HCT116 (cell line): ENCODE results near the gene GSTT2B. TPM values are rescaled to one million over a fixed set of nuclear protein-coding genes. Genes with fewer than 3 reads are reported as not detected.

Experiments
- ATAC-seq: fragments of 200-7000 bp; cut with Tn5 transposase; 2 replicates; pipeline ENCODE4 v1.9.1; 2020; ENCODE audit warnings: mild to moderate bottlenecking, moderate library complexity
- BruUV-seq: library from RNA; stranded (reverse); fragments of 400-500 nt; replicated peaks from 2 replicates; lab custom pipeline; 2021; lab: Mats Ljungman, UMichigan
- CTCF ChIA-PET: fragments of 300-600 bp; sonication (Branson Sonifier 250); formaldehyde crosslinking; loops from one replicate; lab custom pipeline; 2021; ENCODE audit warnings: antibody characterized with exemption; lab: Charles Lee
- POLR2A ChIA-PET: fragments of 300-600, 350-600 bp; sonication (Branson Sonifier 250); formaldehyde crosslinking; loops from one replicate; lab custom pipeline; 2021; ENCODE audit warnings: antibody characterized with exemption; lab: Charles Lee
- RAD21 ChIA-PET, 2 experiments: fragments of 300-600 bp; sonication (Branson Sonifier 250); formaldehyde crosslinking; loops; one replicate each; lab custom pipeline; 2023; ENCODE audit warnings: low total read pairs in 2 of 2; ENCODE audit not compliant: uncharacterized antibody in 2 of 2, unreplicated experiment in 2 of 2, low non-redundant PET in 1 of 2; lab: Charles Lee
- DNase-seq: peaks from one replicate; pipeline ENCODE4 v3.0.0-alpha.2; 2010; ENCODE audit warnings: low read depth, low spot score
- H2AFZ ChIP-seq: fragments of 200-600 bp; shearing (Covaris generic), sonication (generic); 2 replicates; pipeline ENCODE4 v1.6.1; 2017; ENCODE audit warnings: low read depth, mixed run types, mixed read lengths, antibody characterized with exemption, low read length; ENCODE audit not compliant: poor library complexity, severe bottlenecking
- H3K27ac ChIP-seq: 2 replicates; pipeline ENCODE4 v1.5.1; 2012; ENCODE audit warnings: low read depth, low read length
- H3K27me3 ChIP-seq: fragments of 200-600 bp; sonication (generic); 2 replicates; pipeline ENCODE4 v1.6.1; 2016; ENCODE audit warnings: mixed run types, low read length, mixed read lengths; ENCODE audit not compliant: insufficient read depth
- H3K36me3 ChIP-seq, 2 experiments: fragments of 200-500 bp in 1 of 2; fragments of 200-600 bp in 1 of 2; sonication (Bioruptor generic) in 1 of 2; sonication (generic) in 1 of 2; 2 replicates each; pipeline versions ENCODE4 v1.5.1 to v1.6.1; 2014 to 2016; ENCODE audit warnings: low read length in 2 of 2, inconsistent platforms in 1 of 2, mixed read lengths in 1 of 2, mixed run types in 1 of 2; ENCODE audit not compliant: insufficient read depth in 2 of 2, control insufficient read depth in 1 of 2
- H3K4me1 ChIP-seq, 2 experiments: fragments of 200-600 bp in 1 of 2; sonication (generic) in 1 of 2; 2 replicates each; pipeline versions ENCODE4 v1.5.1 to v1.6.1; 2012 to 2017; ENCODE audit warnings: low read length in 2 of 2, inconsistent platforms in 1 of 2, mild to moderate bottlenecking in 1 of 2, mixed read lengths in 1 of 2, mixed run types in 1 of 2, moderate library complexity in 1 of 2; ENCODE audit not compliant: insufficient read depth in 2 of 2, control insufficient read depth in 1 of 2
- H3K4me2 ChIP-seq: fragments of 200-600 bp; sonication (generic); 2 replicates; pipeline ENCODE4 v1.6.1; 2017; ENCODE audit warnings: mixed run types, low read length, mixed read lengths
- H3K4me3 ChIP-seq, 2 experiments: fragments of 200-600 bp in 1 of 2; sonication (generic) in 1 of 2; replicated peaks in 1 of 2; 2 replicates each; pipeline ENCODE4 v1.5.1; 2011 to 2016; ENCODE audit warnings: low read length in 2 of 2, control low read depth in 1 of 2, low read depth in 1 of 2, mild to moderate bottlenecking in 1 of 2, mixed read lengths in 1 of 2, mixed run types in 1 of 2
- H3K79me2 ChIP-seq: fragments of 200-600 bp; sonication (generic); 2 replicates; pipeline ENCODE4 v1.6.1; 2017; ENCODE audit warnings: mild to moderate bottlenecking, mixed run types, low read length, moderate library complexity, mixed read lengths; ENCODE audit not compliant: insufficient read depth
- H3K9ac ChIP-seq: fragments of 200-600 bp; sonication (generic); 2 replicates; pipeline ENCODE4 v1.6.1; 2016; ENCODE audit warnings: low read length, mixed read lengths
- H3K9me2 ChIP-seq: fragments of 200-600 bp; sonication (generic), shearing (Covaris generic); 2 replicates; pipeline ENCODE4 v1.6.1; 2017; ENCODE audit warnings: mixed run types, mild to moderate bottlenecking, moderate library complexity; ENCODE audit not compliant: insufficient read depth
- H3K9me3 ChIP-seq, 2 experiments: fragments of 200-500 bp in 1 of 2; fragments of 200-600 bp in 1 of 2; sonication (Bioruptor generic) in 1 of 2; sonication (generic) in 1 of 2; 2 replicates each; pipeline ENCODE4 v1.6.1; 2014 to 2017; ENCODE audit warnings: low read length in 2 of 2, mixed read lengths in 2 of 2, inconsistent platforms in 1 of 2, low read depth in 1 of 2, mild to moderate bottlenecking in 1 of 2, mixed run types in 1 of 2, moderate library complexity in 1 of 2; ENCODE audit not compliant: control insufficient read depth in 1 of 2, insufficient read depth in 1 of 2
- H4K20me1 ChIP-seq: fragments of 200-600 bp; sonication (generic), shearing (Covaris generic); 2 replicates; pipeline ENCODE4 v1.6.1; 2017; ENCODE audit warnings: mixed run types, mild to moderate bottlenecking, moderate library complexity; ENCODE audit not compliant: insufficient read depth
- CBX3 ChIP-seq: IDR thresholded peaks from 2 replicates; pipeline ENCODE4 v1.6.1; 2012; ENCODE audit warnings: low read depth
- CEBPB ChIP-seq: IDR thresholded peaks from 2 replicates; pipeline ENCODE4 v1.6.1; 2012; ENCODE audit warnings: low read depth
- EGR1 ChIP-seq: IDR thresholded peaks from 2 replicates; pipeline ENCODE4 v1.6.1; 2012; ENCODE audit warnings: low read depth
- ELF1 ChIP-seq: IDR thresholded peaks from 2 replicates; pipeline ENCODE4 v1.6.1; 2012; ENCODE audit warnings: low read depth, borderline replicate concordance
- EZH2phosphoT487 ChIP-seq: fragments of 200-600 bp; IDR thresholded peaks from 2 replicates; pipeline ENCODE4 v1.6.1; 2018; ENCODE audit warnings: antibody characterized with exemption, borderline replicate concordance
- SIN3A ChIP-seq: IDR thresholded peaks from 2 replicates; pipeline ENCODE4 v1.6.1; 2012; ENCODE audit warnings: low read depth
- SRF ChIP-seq: IDR thresholded peaks from 2 replicates; pipeline ENCODE4 v1.6.1; 2012; ENCODE audit warnings: low read depth
- intact Hi-C: fragments of 100-400 bp; cut with micrococcal nuclease; formaldehyde crosslinking; loops from 2 replicates; pipeline ENCODE4 v1.10.0; 2022
- total RNA-seq: library from RNA; stranded (reverse); gene quantifications from one replicate; pipeline ENCODE4 v1.2.1, GENCODE V29; 2021; ENCODE audit not compliant: unreplicated experiment
- TF ChIP-seq, protein P1 (sequence below): IDR thresholded peaks from 2 replicates; pipeline ENCODE4 v1.6.1; 2012; ENCODE audit warnings: low read depth

GSTT2B gene
- total RNA-seq, 1 experiment from 2014 or later = 14.3 TPM

DNA sequence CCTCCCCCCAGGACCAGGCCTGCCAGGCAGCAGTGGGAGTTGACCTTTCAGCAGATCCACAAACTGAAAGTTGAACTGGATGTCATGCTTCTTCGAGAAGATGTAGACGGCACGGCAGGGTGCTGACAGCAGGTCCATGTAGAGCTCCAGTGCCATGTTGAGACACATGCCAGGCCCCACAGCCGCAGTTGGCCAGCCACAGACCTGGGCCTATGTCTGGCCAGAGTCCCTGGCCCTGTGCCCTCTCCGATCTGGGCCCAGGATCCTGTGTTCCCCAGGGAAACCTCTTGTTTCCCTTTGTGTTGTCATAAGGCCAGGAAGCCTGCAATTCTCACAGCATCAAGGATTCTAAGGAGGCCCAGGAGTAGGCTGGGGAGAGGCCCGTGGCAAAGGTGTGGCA lies 44.2 kb upstream of the GSTT2B start, which contains the start of gene GSTT4:
Gene GSTT4 (minus strand): TSS at position 253 of the 400 bp plus-strand sequence. CDS start 97 bp downstream, at position 156.
- Histone ChIP-seq H3K9ac (no peak within 1 kb of the TSS), H3K27ac (no peak within 1 kb of the TSS)
- ATAC-seq = no peak
- TF ChIP-seq CEBPB = no peak
- no peak for TF ChIP-seq EGR1
- TF ChIP-seq, protein P1, sequence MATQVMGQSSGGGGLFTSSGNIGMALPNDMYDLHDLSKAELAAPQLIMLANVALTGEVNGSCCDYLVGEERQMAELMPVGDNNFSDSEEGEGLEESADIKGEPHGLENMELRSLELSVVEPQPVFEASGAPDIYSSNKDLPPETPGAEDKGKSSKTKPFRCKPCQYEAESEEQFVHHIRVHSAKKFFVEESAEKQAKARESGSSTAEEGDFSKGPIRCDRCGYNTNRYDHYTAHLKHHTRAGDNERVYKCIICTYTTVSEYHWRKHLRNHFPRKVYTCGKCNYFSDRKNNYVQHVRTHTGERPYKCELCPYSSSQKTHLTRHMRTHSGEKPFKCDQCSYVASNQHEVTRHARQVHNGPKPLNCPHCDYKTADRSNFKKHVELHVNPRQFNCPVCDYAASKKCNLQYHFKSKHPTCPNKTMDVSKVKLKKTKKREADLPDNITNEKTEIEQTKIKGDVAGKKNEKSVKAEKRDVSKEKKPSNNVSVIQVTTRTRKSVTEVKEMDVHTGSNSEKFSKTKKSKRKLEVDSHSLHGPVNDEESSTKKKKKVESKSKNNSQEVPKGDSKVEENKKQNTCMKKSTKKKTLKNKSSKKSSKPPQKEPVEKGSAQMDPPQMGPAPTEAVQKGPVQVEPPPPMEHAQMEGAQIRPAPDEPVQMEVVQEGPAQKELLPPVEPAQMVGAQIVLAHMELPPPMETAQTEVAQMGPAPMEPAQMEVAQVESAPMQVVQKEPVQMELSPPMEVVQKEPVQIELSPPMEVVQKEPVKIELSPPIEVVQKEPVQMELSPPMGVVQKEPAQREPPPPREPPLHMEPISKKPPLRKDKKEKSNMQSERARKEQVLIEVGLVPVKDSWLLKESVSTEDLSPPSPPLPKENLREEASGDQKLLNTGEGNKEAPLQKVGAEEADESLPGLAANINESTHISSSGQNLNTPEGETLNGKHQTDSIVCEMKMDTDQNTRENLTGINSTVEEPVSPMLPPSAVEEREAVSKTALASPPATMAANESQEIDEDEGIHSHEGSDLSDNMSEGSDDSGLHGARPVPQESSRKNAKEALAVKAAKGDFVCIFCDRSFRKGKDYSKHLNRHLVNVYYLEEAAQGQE = no peak
- TF ChIP-seq, all 23 proteins: peak for 0
- no peaks in the 10 kb centered on the region for H3K36me3 ChIP-seq
- ChIA-PET POLR2A (no interaction called here), RAD21 (no interaction called here), CTCF (no interaction called here)
- no peak within 1 kb of the TSS for H3K4me3 ChIP-seq
- H2AFZ ChIP-seq = no peak within 1 kb of the TSS
- no peaks in the 10 kb centered on the region for H3K79me2 ChIP-seq
- H3K27me3 ChIP-seq = no peaks in the 10 kb centered on the region
- H3K9me3 ChIP-seq = no peaks in the 10 kb centered on the region; a peak in 1 of 4 replicates
- H3K4me1 ChIP-seq = peaks cover 0 to 7% of the 10 kb centered on the region in 2 experiments; a peak in 2 of 4 replicates
- H3K4me2 ChIP-seq = no peak within 1 kb of the TSS
- no peaks in the 10 kb centered on the region for H3K9me2 ChIP-seq
- intact Hi-C loops = loop anchor here (5.0 kb wide), 1 partner anchor 758 kb away; no protein-coding TSS in a partner anchor
- no peak for DNase-seq
- no TSS peak for BruUV-seq
- H4K20me1 ChIP-seq = no peaks in the 10 kb centered on the region

DNA sequence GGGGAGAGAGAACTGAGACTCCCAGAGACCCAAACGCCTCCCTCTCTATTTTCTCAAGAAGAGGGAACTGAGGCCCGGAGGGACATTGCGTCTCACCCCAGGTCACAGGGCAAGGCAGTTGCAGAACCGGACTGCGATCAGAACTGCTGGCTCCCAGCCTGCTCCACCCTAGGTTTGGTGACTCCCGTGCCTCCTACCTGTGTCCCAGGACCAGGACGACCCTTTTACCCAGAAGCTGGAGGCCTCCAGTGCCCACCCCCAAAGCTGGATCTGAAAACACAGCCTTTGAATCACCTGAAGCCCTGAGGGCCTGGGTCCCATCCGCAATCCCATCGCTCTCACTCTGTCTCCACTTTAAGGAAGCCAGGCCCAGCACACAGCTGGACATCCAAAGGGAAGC lies 42.9 kb upstream of the GSTT2B start:
- Histone ChIP-seq H3K36me3 (no peaks in the 10 kb centered on the region), H3K79me2 (no peaks in the 10 kb centered on the region), H3K9ac (no peak overlapping the region), H3K4me3 (no peak overlapping the region), H3K27me3 (no peaks in the 10 kb centered on the region), H3K4me2 (no peak overlapping the region), H2AFZ (no peak overlapping the region), H3K9me2 (no peaks in the 10 kb centered on the region), H3K4me1 (peaks cover 0 to 12% of the 10 kb centered on the region in 2 experiments; a peak in 2 of 4 replicates), H3K27ac (no peak overlapping the region), H3K9me3 (no peaks in the 10 kb centered on the region), H4K20me1 (no peaks in the 10 kb centered on the region)
- TF ChIP-seq CBX3 = no peak
- TF ChIP-seq ELF1 = no peak
- TF ChIP-seq SRF = no peak
- TF ChIP-seq EZH2phosphoT487 = no peak
- no peak for TF ChIP-seq SIN3A
- DNase-seq (no peak), ATAC-seq (no peak)
- ChIA-PET RAD21 (no interaction called here), POLR2A (no interaction called here), CTCF (no interaction called here)
- BruUV-seq = no TSS peak
- intact Hi-C loops = no loop called here
